ENCODE data around the gene FBXO33.

FBXO33 gene

DNA sequence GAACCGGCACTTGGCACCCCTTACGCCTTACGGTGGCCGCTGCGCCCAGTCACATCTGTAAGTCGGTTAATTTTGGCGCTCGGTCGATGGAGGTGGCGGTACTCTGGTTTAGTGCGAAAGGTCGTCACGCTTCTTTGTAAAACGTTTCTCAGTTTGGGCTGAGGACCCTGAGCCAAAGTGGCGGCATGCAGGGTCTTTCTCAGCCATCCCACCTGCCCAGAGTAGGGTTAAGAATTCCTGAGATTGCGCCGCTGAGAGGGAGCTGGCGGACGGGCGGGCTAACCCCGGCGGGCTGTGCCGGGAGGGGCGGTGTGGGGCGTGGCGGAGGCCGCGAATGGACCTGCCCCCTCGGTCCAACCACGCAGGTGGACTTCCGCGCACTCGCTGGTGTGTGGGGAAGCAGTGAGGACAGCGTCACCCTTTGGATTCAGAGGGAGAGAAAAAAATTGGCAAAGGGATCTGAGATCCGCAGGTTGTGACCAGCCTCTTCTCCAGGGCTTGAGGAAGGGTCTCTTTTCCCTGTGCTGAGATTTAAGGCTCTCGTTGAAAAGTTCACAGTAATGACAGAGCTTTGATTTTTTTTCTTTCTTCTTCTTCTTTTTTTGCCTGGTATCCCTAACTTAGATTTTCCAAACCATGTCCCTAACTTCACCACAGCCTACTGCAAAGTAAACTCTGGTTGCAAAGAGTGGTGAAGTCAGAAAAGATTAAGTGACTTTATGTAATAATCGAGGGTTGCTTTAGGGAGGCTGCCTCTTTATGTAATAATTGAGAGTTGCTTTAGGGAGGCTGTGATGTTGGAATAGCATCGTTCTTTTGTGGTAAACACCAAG is 602 bp upstream of the FBXO33 start:
- Histone ChIP-seq H3K4me1 (peaks cover 6% of the 10 kb centered on the region), H3K4me2 (ENCODE audit: low read length) (peak overlapping the region; percentile 74), H3K4me3 (ENCODE audit: low read depth, low read length) (peak overlapping the region; percentile 85), H3K27me3 (ENCODE audit: control insufficient read depth, insufficient read depth, low read length) (no peaks in the 10 kb centered on the region), H3K27ac (peak overlapping the region; percentile 99), H3K36me3 (ENCODE audit: control insufficient read depth, insufficient read depth, low read length) (no peaks in the 10 kb centered on the region), H3K9me3 (ENCODE audit: control insufficient read depth, low read length) (no peaks in the 10 kb centered on the region), H2AFZ (peak overlapping the region; percentile 72), H3K79me2 (peaks cover 22% of the 10 kb centered on the region), H3K9ac (no peak overlapping the region)
- TF ChIP-seq, protein P1, sequence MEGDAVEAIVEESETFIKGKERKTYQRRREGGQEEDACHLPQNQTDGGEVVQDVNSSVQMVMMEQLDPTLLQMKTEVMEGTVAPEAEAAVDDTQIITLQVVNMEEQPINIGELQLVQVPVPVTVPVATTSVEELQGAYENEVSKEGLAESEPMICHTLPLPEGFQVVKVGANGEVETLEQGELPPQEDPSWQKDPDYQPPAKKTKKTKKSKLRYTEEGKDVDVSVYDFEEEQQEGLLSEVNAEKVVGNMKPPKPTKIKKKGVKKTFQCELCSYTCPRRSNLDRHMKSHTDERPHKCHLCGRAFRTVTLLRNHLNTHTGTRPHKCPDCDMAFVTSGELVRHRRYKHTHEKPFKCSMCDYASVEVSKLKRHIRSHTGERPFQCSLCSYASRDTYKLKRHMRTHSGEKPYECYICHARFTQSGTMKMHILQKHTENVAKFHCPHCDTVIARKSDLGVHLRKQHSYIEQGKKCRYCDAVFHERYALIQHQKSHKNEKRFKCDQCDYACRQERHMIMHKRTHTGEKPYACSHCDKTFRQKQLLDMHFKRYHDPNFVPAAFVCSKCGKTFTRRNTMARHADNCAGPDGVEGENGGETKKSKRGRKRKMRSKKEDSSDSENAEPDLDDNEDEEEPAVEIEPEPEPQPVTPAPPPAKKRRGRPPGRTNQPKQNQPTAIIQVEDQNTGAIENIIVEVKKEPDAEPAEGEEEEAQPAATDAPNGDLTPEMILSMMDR (IDR thresholded peaks at IDR 0.05): no peak

- TF ChIP-seq, protein P1 (IDR thresholded peaks at IDR 0.05): no peak
- Histone ChIP-seq H3K4me2 (ENCODE audit: low read length) (peak overlapping the region; percentile 92), H3K4me3 (ENCODE audit: low read depth, low read length) (peak overlapping the region; percentile 75), H3K27ac (peak overlapping the region; percentile 99), H3K79me2 (peaks cover 22% of the 10 kb centered on the region), H3K27me3 (ENCODE audit: control insufficient read depth, insufficient read depth, low read length) (no peaks in the 10 kb centered on the region), H3K9me3 (ENCODE audit: control insufficient read depth, low read length) (no peaks in the 10 kb centered on the region), H2AFZ (peak overlapping the region; percentile 98), H3K4me1 (peaks cover 10% of the 10 kb centered on the region), H3K36me3 (ENCODE audit: control insufficient read depth, insufficient read depth, low read length) (no peaks in the 10 kb centered on the region), H3K9ac (peak overlapping the region; percentile 89)
These were observed 636 bp downstream of the FBXO33 start for GRCh38 chr14:39431416-39432178.

DNA sequence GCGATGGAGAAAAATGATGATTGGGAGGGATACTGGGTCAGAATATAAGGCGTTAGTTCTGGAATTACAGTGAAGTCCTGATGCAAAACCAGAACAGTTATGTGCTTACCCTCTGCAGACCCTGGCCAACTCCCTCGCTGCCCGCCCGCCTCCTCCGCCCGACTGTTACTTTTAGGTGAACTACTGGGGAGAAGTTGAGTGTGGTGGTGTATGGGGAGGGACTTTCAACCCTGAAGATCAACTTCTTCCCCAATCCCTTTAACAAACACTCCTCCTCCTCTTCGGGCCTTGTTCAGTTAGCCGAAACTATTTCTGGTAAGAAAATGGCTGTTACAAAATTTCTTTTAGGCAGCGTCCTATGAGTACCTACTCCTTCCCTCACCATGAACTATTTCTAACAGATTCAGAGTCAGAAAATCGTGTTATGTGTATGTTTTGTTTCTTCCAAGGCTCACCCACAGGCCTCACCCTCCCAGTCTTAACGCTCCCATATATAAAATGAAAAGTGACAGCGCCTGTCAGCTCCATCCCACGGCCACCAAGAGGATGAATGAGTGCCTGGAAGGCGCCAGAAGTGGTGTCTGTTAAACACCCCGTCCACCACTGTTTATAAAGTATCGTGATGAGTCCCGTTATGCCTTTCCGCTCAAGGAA is 1.3 kb downstream of the FBXO33 start:
- H3K79me2 ChIP-seq: peaks cover 22% of the 10 kb centered on the region
- no peaks in the 10 kb centered on the region for H3K9me3 ChIP-seq (ENCODE audit: control insufficient read depth, low read length)
- no peaks in the 10 kb centered on the region for H3K36me3 ChIP-seq (ENCODE audit: control insufficient read depth, insufficient read depth, low read length)
- H3K27me3 ChIP-seq (ENCODE audit: control insufficient read depth, insufficient read depth, low read length): no peaks in the 10 kb centered on the region
- H3K4me3 ChIP-seq (ENCODE audit: low read depth, low read length): peak overlapping the region; percentile 75
- peak overlapping the region; percentile 56 for H3K9ac ChIP-seq
- TF ChIP-seq, protein P1 (IDR thresholded peaks at IDR 0.05): no peak
- H3K27ac ChIP-seq: peak overlapping the region; percentile 99
- H3K4me1 ChIP-seq: peaks cover 10% of the 10 kb centered on the region
- H3K4me2 ChIP-seq (ENCODE audit: low read length): peak overlapping the region; percentile 74
- H2AFZ ChIP-seq: peak overlapping the region; percentile 98

DNA sequence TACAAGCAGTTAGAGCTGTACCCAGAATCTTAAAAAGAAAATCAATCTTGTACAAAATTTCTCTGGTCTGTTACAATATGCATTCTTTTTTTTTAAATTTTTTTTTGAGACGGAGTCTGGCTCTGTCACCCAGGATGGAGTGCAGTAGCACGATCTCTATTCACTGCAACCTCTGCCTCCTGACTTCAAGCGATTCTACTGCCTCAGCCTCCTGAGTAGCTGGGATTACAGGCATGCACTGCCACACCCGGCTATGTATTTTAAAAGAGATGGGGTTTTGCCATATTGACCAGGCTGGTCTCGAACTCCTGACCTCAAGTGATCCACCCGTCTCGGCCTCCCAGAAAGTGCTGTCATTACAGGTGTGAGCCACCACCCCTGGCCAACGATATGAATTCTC is 4.1 kb downstream of the FBXO33 start:
- no peak overlapping the region for H3K9ac ChIP-seq
- H3K9me3 ChIP-seq (ENCODE audit: control insufficient read depth, low read length): no peaks in the 10 kb centered on the region
- peaks cover 10% of the 10 kb centered on the region for H3K4me1 ChIP-seq
- H3K4me2 ChIP-seq (ENCODE audit: low read length): no peak overlapping the region
- H3K27me3 ChIP-seq (ENCODE audit: control insufficient read depth, insufficient read depth, low read length): no peaks in the 10 kb centered on the region
- no peak overlapping the region for H3K4me3 ChIP-seq (ENCODE audit: low read depth, low read length)
- H3K27ac ChIP-seq: no peak overlapping the region
- H3K79me2 ChIP-seq: peaks cover 44% of the 10 kb centered on the region
- TF ChIP-seq, protein P1 (IDR thresholded peaks at IDR 0.05): no peak
- no peaks in the 10 kb centered on the region for H3K36me3 ChIP-seq (ENCODE audit: control insufficient read depth, insufficient read depth, low read length)
- no peak overlapping the region for H2AFZ ChIP-seq
